Activated CD8-positive, alpha-beta T cell treated with anti-CD3 and anti-CD28 coated beads, Interleukin-2, amount 10 ng/mL, durations not matched to agents 7 days and 5 days (primary cell): ENCODE results near the gene WFDC1. TPM values are rescaled to one million over a fixed set of nuclear protein-coding genes. Genes with fewer than 3 reads are reported as not detected.
A peak's percentile ranks its signal among the peaks of the same experiment; 100 is the strongest.

Source experiments
- ATAC-seq: fragments of 150-1000 bp; cut with Tn5 transposase; one replicate; pipeline ENCODE4 v1.10.0; 2021; ENCODE audit warnings: moderate library complexity
- CTCF ChIA-PET: fragments of 350-600 bp; sonication (Branson Sonifier 250); formaldehyde crosslinking; loops from one replicate; lab custom pipeline; 2021; ENCODE audit warnings: antibody characterized with exemption; lab: Charles Lee
- POLR2A ChIA-PET: fragments of 350-600 bp; sonication (Branson Sonifier 250); formaldehyde crosslinking; loops from one replicate; lab custom pipeline; 2021; ENCODE audit warnings: antibody characterized with exemption; lab: Charles Lee
- DNase-seq: peaks from one replicate; pipeline ENCODE4 v3.0.0-alpha.2; 2020
- H3K27ac Mint-ChIP-seq: one replicate; pipeline ENCODE4 v1.8.0; 2021; ENCODE audit warnings: mild to moderate bottlenecking, mixed read lengths
- H3K27me3 Mint-ChIP-seq: one replicate; pipeline ENCODE4 v1.8.0; 2021; ENCODE audit warnings: low read depth, mixed read lengths
- H3K36me3 Mint-ChIP-seq: one replicate; pipeline ENCODE4 v1.8.0; 2021; ENCODE audit warnings: low read depth, mixed read lengths
- H3K4me1 Mint-ChIP-seq: one replicate; pipeline ENCODE4 v1.8.0; 2021; ENCODE audit warnings: low read depth, mixed read lengths
- H3K4me3 Mint-ChIP-seq: one replicate; pipeline ENCODE4 v1.8.0; 2021; ENCODE audit warnings: mild to moderate bottlenecking, mixed read lengths
- H3K9me3 Mint-ChIP-seq: one replicate; pipeline ENCODE4 v1.8.0; 2022; ENCODE audit warnings: mixed read lengths; ENCODE audit not compliant: insufficient read depth
- total RNA-seq, 2 experiments: library from RNA; stranded (reverse); gene quantifications; one replicate each; pipeline ENCODE4 v1.2.3, GENCODE V29; 2021

The WFDC1 gene
- total RNA-seq, 2 experiments from 2014 or later = not detected

DNA sequence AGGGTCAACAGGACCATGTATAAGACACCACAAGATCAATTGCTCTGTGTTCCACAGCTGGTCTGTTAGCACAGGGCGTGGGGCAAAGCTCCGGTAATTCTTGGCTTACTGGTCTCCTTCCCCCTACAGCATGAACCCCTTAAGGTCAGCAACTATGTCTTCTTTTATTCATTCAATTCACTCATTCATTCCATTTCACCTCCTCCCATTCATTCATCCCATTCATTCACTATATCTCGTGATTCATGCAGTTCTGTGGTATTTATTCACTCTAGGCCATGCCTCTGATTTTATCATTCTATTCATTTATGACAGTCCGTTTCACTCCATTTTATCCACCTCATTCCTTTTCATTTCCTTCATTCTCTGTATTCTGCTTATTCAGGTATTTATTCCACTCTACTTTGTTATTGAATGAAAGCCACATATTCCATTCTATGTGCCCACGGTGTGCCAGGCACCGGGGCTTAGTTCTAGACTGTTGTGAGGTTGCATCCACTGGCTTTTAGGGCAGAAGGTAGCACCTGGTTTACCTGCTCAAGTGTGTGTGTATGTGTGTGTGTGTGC, 19.0 kb upstream of the WFDC1 start:
- no peak for ATAC-seq
- POLR2A ChIA-PET = no interaction called here
- no peak for DNase-seq
- Mint-ChIP-seq H3K4me3 (no peak overlapping the region), H3K27me3 (peaks cover 4% of the 10 kb centered on the region), H3K4me1 (no peaks in the 10 kb centered on the region), H3K36me3 (no peaks in the 10 kb centered on the region), H3K9me3 (no peaks in the 10 kb centered on the region), H3K27ac (no peak overlapping the region)
- CTCF ChIA-PET = interaction anchor here (2.0 to 2.4 kb wide), 2 partner anchors 346 to 463 kb away, joined by 7 to 13 read pairs; no protein-coding TSS in a partner anchor

DNA sequence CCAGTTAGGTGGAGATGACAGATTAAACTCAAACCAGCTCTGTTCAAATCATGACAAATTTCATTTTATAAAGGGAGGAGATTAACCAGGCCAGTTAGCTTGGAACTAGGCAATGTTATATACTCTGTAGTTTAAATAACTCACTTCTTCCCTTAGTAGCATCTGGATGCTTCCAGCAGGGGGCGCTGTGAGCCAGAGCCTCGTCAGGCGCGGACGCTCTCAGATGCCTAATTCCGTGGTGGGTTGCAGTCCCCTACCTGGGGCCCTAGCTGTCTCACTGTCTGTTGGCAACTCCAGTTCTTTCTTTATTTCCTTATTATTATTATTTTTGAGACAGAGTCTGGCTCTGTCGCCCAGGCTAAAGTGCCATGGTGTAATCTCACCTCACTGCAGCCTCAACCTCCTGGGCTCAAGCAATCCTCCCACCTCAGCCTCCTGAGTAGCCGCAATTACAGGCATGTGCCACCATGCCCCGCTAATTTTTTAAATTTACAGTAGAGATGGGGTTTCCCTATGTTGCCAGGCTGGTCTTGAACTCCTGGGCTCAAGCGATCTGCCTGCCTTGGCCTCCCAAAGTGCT, 17.3 kb upstream of the WFDC1 start:
- peak; percentile 78 for DNase-seq
- Mint-ChIP-seq H3K27ac (no peak overlapping the region), H3K4me1 (no peaks in the 10 kb centered on the region), H3K4me3 (no peak overlapping the region), H3K27me3 (peaks cover 4% of the 10 kb centered on the region), H3K36me3 (no peaks in the 10 kb centered on the region), H3K9me3 (no peaks in the 10 kb centered on the region)
- ChIA-PET CTCF (interaction anchor here (0.6 to 2.4 kb wide), 20 partner anchors 10 to 462 kb away, joined by 3 to 14 read pairs (median 4); partner anchors contain the start of genes ADAD2, ATP2C2 and WFDC1), POLR2A (no interaction called here)
- peak; percentile 89 for ATAC-seq

DNA sequence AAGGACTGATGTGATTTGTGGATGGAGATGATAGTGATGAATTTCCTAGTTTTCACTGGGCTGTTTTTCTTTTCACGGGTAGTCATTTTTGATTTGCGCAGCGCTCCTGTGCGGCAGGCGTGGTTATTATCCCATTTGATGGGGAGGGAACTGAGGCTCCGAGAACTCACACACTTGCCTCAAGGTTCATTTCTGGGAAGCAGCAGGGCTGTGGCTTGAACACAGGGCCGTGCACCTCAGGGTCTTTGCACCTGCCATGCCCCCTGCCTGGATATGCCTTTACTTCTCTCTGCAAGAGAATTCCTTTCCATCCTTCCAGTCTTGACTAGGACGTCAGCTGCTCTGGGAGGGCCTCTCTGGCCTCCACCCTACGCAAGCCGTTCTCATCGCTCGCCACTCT, 16.3 kb upstream of the WFDC1 start:
- no peaks in the 10 kb centered on the region for H3K4me1 Mint-ChIP-seq
- no peak overlapping the region for H3K4me3 Mint-ChIP-seq
- H3K9me3 Mint-ChIP-seq = no peaks in the 10 kb centered on the region
- H3K27ac Mint-ChIP-seq = no peak overlapping the region
- ChIA-PET POLR2A (no interaction called here), CTCF (interaction anchor here (0.7 to 2.4 kb wide), 3 partner anchors 16 to 343 kb away, joined by 3 to 13 read pairs (median 4); no protein-coding TSS in a partner anchor)
- ATAC-seq = no peak
- no peak for DNase-seq
- H3K27me3 Mint-ChIP-seq = peaks cover 7% of the 10 kb centered on the region
- no peaks in the 10 kb centered on the region for H3K36me3 Mint-ChIP-seq

DNA sequence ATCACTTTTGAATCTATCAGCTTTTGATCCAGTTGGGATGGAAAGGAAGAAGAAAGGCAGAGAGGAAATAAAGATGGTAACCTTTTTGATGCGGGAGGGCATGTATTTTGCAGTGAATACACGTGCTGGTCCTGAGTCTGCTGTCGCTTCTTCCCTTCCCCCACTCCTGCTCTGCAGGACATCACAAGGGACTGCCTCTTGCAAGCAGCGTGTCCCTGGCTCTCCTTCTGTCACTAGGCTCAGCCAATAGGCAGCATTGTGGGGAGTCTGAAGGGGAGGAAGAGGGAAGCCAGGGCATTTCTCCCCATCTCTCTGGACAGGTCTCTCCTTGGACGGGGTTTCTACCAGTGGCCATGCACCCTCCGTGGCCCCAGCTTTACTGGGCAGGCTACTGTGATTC, 15.7 kb upstream of the WFDC1 start:
- Mint-ChIP-seq H3K27ac (no peak overlapping the region), H3K4me1 (no peaks in the 10 kb centered on the region), H3K9me3 (no peaks in the 10 kb centered on the region), H3K36me3 (no peaks in the 10 kb centered on the region), H3K4me3 (no peak overlapping the region), H3K27me3 (peaks cover 8% of the 10 kb centered on the region)
- no peak for DNase-seq
- ATAC-seq = no peak
- POLR2A ChIA-PET = no interaction called here
- CTCF ChIA-PET = no interaction called here

DNA sequence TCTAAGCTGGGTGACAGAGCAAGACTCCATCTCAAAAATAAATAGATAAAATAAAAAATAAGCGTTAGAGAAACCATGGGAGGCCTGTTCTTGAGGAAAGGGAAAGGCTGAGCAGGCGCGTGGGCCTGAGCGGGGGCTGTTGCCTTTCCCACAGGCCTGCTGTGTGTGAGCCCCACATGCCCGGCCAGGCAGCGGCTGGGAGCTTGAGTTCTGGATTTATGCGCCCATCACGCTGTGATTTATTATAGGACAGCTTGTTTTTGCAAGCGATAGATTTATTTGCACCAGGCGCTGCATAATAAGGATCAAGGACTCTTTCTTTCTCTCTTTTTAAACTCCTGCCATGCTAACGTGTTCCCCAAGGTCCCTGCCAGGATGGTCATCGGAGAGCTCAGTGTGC, 14.8 kb upstream of the WFDC1 start:
- ATAC-seq = no peak
- POLR2A ChIA-PET = no interaction called here
- no peak overlapping the region for H3K27ac Mint-ChIP-seq
- peaks cover 8% of the 10 kb centered on the region for H3K27me3 Mint-ChIP-seq
- H3K4me3 Mint-ChIP-seq = no peak overlapping the region
- no peak for DNase-seq
- no peaks in the 10 kb centered on the region for H3K36me3 Mint-ChIP-seq
- H3K9me3 Mint-ChIP-seq = no peaks in the 10 kb centered on the region
- CTCF ChIA-PET = no interaction called here
- H3K4me1 Mint-ChIP-seq = no peaks in the 10 kb centered on the region

DNA sequence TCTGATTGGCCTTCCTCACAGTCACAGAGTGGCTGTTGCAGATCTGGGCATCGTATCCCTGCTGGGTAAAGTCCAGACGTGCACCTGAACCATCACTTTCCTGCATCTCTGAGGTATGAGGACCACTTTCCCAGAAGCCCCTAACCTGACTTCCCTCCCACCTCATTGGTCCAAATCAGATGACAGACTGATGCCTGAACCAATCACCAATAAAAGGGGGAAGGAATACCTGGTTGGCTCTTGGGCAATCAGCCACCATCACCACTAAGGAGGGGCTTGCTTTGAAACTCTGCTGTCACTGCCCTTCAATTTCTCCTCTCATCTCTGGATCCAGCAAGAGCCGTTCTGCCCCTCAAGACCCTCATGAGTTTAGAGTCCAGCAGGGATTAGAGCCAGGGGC, 13.6 kb upstream of the WFDC1 start:
- peaks cover 10% of the 10 kb centered on the region for H3K27me3 Mint-ChIP-seq
- POLR2A ChIA-PET = no interaction called here
- ATAC-seq = no peak
- no peak for DNase-seq
- H3K4me3 Mint-ChIP-seq = no peak overlapping the region
- H3K9me3 Mint-ChIP-seq = no peaks in the 10 kb centered on the region
- H3K36me3 Mint-ChIP-seq = no peaks in the 10 kb centered on the region
- CTCF ChIA-PET = no interaction called here
- H3K27ac Mint-ChIP-seq = no peak overlapping the region
- H3K4me1 Mint-ChIP-seq = no peaks in the 10 kb centered on the region

DNA sequence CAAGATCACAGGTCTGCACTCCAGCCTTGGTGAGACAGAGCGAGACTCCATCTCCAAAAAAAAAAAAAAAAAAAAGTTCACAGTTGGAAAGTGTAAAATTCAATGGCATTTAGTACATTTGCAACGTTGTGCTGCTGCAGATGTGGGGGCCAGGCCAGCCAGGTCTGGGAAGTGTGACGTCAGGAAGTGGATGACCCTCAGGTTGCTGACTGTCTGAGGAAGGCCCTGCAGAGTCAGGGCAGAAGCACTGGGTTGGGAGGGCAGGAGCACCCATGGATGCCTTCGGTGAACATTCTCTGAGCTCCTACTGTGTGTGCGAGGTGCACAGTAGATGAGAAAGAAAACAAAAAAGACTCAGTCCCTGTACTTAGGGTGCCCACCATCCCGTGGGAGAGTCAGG, 12.1 kb upstream of the WFDC1 start:
- Mint-ChIP-seq H3K4me3 (no peak overlapping the region), H3K9me3 (no peaks in the 10 kb centered on the region), H3K36me3 (no peaks in the 10 kb centered on the region), H3K27ac (no peak overlapping the region), H3K27me3 (peaks cover 10% of the 10 kb centered on the region), H3K4me1 (no peaks in the 10 kb centered on the region)
- POLR2A ChIA-PET = no interaction called here
- CTCF ChIA-PET = no interaction called here
- ATAC-seq (no peak), DNase-seq (no peak)

DNA sequence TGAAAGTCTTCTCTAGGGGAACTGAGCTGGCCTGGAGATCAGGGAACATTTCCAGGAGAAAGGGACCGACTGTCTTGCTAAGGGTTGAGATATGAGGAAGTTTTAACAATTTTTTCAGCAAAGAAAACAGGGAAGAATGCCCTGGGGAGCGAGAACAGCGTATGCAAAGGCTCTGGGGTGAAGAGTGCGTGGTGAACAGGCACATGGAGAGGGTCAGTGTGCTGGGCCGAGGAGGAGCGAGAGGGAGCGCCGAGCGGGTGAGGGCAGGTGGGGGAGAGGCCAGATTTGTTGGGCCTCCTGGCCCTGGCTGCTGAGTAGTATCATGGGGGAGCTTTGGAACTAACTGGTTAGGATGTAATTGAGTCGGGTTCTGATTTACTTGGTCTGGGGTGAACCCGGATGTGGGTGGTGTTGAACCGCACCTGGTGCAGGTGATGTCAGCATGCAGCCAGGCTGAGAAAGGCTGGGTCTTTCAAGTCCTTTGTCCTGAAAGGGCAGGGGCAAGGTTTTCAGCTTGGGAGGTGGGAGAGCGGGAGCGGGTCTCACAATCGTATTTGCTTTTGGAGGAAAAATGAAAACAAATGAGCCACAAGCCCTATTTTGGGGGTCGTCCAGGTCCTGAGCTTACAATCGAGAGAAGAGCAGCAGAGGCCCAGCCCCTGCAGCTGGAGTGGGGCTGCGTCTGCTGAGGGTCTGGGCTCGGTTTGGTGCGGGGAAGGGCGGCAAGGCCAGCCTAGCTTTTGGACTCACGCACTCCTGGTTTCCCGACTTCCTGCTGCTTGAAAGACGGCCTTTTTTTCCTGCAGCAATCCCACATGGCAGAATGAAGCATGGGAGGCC, 11.1 kb upstream of the WFDC1 start:
- POLR2A ChIA-PET = no interaction called here
- Mint-ChIP-seq H3K9me3 (no peaks in the 10 kb centered on the region), H3K27ac (no peak overlapping the region), H3K27me3 (peaks cover 9% of the 10 kb centered on the region), H3K4me1 (no peaks in the 10 kb centered on the region), H3K4me3 (no peak overlapping the region), H3K36me3 (no peaks in the 10 kb centered on the region)
- DNase-seq (no peak), ATAC-seq (no peak)
- CTCF ChIA-PET = no interaction called here

DNA sequence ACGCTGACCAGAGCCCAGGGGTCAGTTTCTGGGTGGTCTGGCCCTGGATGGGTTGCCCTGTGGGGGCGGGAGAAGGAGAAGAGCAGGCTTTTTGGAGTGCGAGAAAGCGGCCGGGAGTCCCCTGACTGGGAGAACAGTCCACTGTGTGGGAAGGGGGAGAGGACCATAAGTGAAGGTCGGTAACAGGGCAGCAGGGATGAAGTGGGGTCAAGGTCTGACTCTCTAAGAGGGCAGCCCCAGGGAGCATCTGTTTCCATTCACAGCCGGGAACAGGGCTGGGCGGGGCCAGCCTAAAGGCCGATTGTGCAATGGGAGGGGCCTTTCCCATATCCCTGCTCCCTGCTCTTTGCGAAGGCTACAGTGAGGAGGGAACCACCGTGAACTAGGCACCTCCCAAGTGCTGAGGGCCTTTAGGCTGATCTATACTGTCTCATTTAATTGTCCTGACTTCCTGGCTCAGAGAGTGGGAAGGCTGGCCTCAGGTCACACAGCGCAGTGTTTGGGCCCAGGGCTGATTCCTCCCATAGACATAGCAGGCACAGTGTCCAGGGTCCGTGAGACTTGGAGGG, 10.4 kb upstream of the WFDC1 start:
- DNase-seq (no peak), ATAC-seq (no peak)
- no peaks in the 10 kb centered on the region for H3K36me3 Mint-ChIP-seq
- no peaks in the 10 kb centered on the region for H3K4me1 Mint-ChIP-seq
- H3K27me3 Mint-ChIP-seq = peaks cover 8% of the 10 kb centered on the region
- H3K9me3 Mint-ChIP-seq = no peaks in the 10 kb centered on the region
- CTCF ChIA-PET = no interaction called here
- no peak overlapping the region for H3K4me3 Mint-ChIP-seq
- POLR2A ChIA-PET = no interaction called here
- H3K27ac Mint-ChIP-seq = no peak overlapping the region

DNA sequence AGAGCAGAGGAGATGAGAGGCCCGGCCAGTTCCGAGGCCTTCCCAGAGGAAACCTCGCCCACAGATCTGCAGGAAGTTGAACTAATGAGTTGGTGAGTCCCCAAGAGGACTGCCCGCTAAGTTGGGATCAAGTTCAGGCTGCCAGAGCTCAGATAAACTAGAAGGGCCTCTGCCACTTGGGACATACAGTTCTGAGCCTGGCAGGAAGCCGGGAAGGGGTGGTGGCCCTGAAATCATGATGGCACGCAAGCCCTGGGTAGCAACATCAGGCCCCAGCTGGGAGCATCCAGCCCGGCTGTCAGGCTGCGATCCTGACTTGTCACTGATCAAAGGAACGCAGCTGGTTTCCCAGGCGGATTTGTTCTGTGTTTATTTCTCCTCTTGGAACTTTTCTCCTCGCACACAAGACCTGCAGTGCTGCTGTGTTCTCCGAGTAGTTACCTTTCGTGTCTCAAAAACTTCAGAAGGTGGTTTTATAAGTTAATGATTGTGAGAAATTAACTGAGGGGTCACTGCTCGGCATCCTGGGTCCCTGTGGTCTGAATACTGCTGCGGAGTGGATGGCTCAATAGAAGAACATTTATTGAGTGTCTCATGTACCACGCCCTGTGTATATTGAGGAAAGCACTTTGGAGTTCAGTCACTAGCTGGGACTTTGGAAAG, 8.0 kb upstream of the WFDC1 start:
- ChIA-PET CTCF (no interaction called here), POLR2A (no interaction called here)
- peaks cover 16% of the 10 kb centered on the region for H3K27me3 Mint-ChIP-seq
- H3K9me3 Mint-ChIP-seq = no peaks in the 10 kb centered on the region
- ATAC-seq = no peak
- no peaks in the 10 kb centered on the region for H3K4me1 Mint-ChIP-seq
- H3K27ac Mint-ChIP-seq = no peak overlapping the region
- no peak for DNase-seq
- H3K36me3 Mint-ChIP-seq = no peaks in the 10 kb centered on the region
- no peak overlapping the region for H3K4me3 Mint-ChIP-seq

DNA sequence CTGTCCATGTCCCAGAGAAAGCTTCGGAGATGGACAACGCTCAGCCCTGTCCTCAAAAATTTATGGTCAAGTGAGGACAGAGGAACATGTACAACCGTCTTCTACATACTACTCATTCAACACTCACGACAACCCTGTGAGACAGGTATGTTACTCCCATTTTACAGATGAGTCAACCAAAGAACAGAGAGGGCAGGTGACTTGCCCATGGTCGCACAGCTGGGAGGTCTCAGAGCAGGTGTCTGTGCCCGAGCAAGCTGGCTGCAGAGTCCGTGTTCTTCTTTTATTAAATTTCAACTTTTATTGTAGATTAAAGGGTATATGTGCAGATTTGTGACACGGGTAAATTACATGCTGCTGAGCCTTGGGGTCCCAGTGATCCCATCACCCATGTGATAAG, 5.8 kb upstream of the WFDC1 start:
- DNase-seq = no peak

More for the DNA sequence above, 5.8 kb upstream of the WFDC1 start:
- no peak for ATAC-seq
- no peaks in the 10 kb centered on the region for H3K36me3 Mint-ChIP-seq
- ChIA-PET POLR2A (no interaction called here), CTCF (interaction anchor here (0.6 kb wide), 1 partner anchor 12 kb away, joined by 3 read pairs; no protein-coding TSS in a partner anchor)
- peaks cover 24% of the 10 kb centered on the region for H3K27me3 Mint-ChIP-seq
- no peaks in the 10 kb centered on the region for H3K4me1 Mint-ChIP-seq
- no peaks in the 10 kb centered on the region for H3K9me3 Mint-ChIP-seq
- H3K27ac Mint-ChIP-seq = no peak overlapping the region
- no peak overlapping the region for H3K4me3 Mint-ChIP-seq
